Suppressor macrophage treated with lipopolysaccharide for 1 hour (primary cell): ENCODE measurements around the gene TCIRG1.

Experiments used
- DNase-seq, 3 donors: peaks; one replicate each; pipeline ENCODE4 v3.0.0-alpha.2; 2020 to 2022

TCIRG1 gene

GRCh38 chr11:68093565-68093964 is 54.7 kb downstream of the TCIRG1 start:
- DNase-seq, result no peak

GRCh38 chr11:68096962-68097361 is 58.1 kb downstream of the TCIRG1 start:
- DNase-seq, result no peak

- no peak for DNase-seq
These were observed 60.2 kb downstream of the TCIRG1 start for GRCh38 chr11:68099057-68099456.

GRCh38 chr11:68099474-68100405 is 60.9 kb downstream of the TCIRG1 start:
- DNase-seq, result peak; percentile 14 to 31 (median 22)
